Measurements from ENCODE around the gene STMN3. TPM values are rescaled to one million over a fixed set of nuclear protein-coding genes. Genes with fewer than 3 reads are reported as not detected.

The STMN3 gene
- total RNA-seq, 1 donor from 2014 or later, result 12.1 TPM

- DNase-seq (peak; percentile 97), ATAC-seq (peak; percentile 93 to 97)
- no peaks in the 10 kb centered on the region for H3K9me3 ChIP-seq
- no peak for TF ChIP-seq CTCF (IDR thresholded peaks at IDR 0.05)
- peak overlapping the region; percentile 98 for H3K4me3 ChIP-seq
- intact Hi-C loops (cut with DNase I), result no loop called here
- H3K27me3 ChIP-seq (ENCODE audit: low read depth), result no peaks in the 10 kb centered on the region
- peaks cover 27% of the 10 kb centered on the region for H3K4me1 ChIP-seq
- H3K27ac ChIP-seq, result peak overlapping the region; percentile 96
- H3K36me3 ChIP-seq, result no peaks in the 10 kb centered on the region
Observed at GRCh38 chr20:63627129-63627750, 26.0 kb downstream of the STMN3 start.

- Histone ChIP-seq H3K36me3 (no peaks in the 10 kb centered on the region), H3K4me1 (peaks cover 27% of the 10 kb centered on the region), H3K27ac (peak within 1 kb of the TSS; percentile 96), H3K4me3 (peak within 1 kb of the TSS; percentile 98), H3K27me3 (ENCODE audit: low read depth) (no peaks in the 10 kb centered on the region), H3K9me3 (no peaks in the 10 kb centered on the region)
- no peak for TF ChIP-seq CTCF (IDR thresholded peaks at IDR 0.05)
- DNase-seq, result peak; percentile 83
- intact Hi-C loops (cut with DNase I), result no loop called here
- ATAC-seq, result peak; percentile 44 to 57
Observed at GRCh38 chr20:63626424-63627128, 26.6 kb downstream of the STMN3 start, which contains the start of gene GMEB2. GMEB2 (minus strand) TSS chr20:63627101; CDS start chr20:63619397, 7,704 bp downstream.

GRCh38 chr20:63625771-63626423 is 27.3 kb downstream of the STMN3 start:
- ATAC-seq (peak in 1 of 2 donors; percentile 2), DNase-seq (peak; percentile 44)
- Histone ChIP-seq H3K9me3 (no peaks in the 10 kb centered on the region), H3K27ac (peak overlapping the region; percentile 96), H3K4me3 (peak overlapping the region; percentile 69), H3K4me1 (peaks cover 22% of the 10 kb centered on the region), H3K27me3 (ENCODE audit: low read depth) (no peaks in the 10 kb centered on the region), H3K36me3 (no peaks in the 10 kb centered on the region)
- intact Hi-C loops (cut with DNase I), result no loop called here
- TF ChIP-seq CTCF (IDR thresholded peaks at IDR 0.05), result no peak

- no peaks in the 10 kb centered on the region for H3K9me3 ChIP-seq
- TF ChIP-seq CTCF (IDR thresholded peaks at IDR 0.05), result no peak
- DNase-seq (no peak), ATAC-seq (no peak)
- H3K4me3 ChIP-seq, result no peak overlapping the region
- intact Hi-C loops (cut with DNase I), result no loop called here
- no peak overlapping the region for H3K27ac ChIP-seq
- no peaks in the 10 kb centered on the region for H3K36me3 ChIP-seq
- H3K27me3 ChIP-seq (ENCODE audit: low read depth), result no peaks in the 10 kb centered on the region
- H3K4me1 ChIP-seq, result peaks cover 21% of the 10 kb centered on the region
Observed at GRCh38 chr20:63624486-63624885, 28.7 kb downstream of the STMN3 start.

- peaks cover 14% of the 10 kb centered on the region for H3K36me3 ChIP-seq
- H3K4me1 ChIP-seq, result peaks cover 8% of the 10 kb centered on the region
- intact Hi-C loops (cut with DNase I), result no loop called here
- H3K9me3 ChIP-seq, result no peaks in the 10 kb centered on the region
- no peak for TF ChIP-seq CTCF (IDR thresholded peaks at IDR 0.05)
- no peak for ATAC-seq
- no peak overlapping the region for H3K4me3 ChIP-seq
- no peak overlapping the region for H3K27ac ChIP-seq
- DNase-seq, result no peak
- H3K27me3 ChIP-seq (ENCODE audit: low read depth), result no peaks in the 10 kb centered on the region
Observed at GRCh38 chr20:63622732-63623131, 30.5 kb downstream of the STMN3 start.

Measured in lower lobe of right lung (tissue), 2 donors.